Spleen (tissue), 11 donors: ENCODE results near the gene OR51I1. TPM values are rescaled to one million over a fixed set of nuclear protein-coding genes. Genes with fewer than 3 reads are reported as not detected.

ENCODE experiments used
- DNase-seq: peaks from one replicate; pipeline ENCODE4 v3.0.0-alpha.2; 2020
- H3K27ac ChIP-seq, 8 donors: fragments of 200-600 bp; sonication (generic) in 7 of 8; 1 replicate in 4 of 8; 2 replicates in 4 of 8; pipeline versions ENCODE4 v1.5.0 to v1.8.0; 2016 to 2021; ENCODE audit warnings: inconsistent platforms in 4 of 8, mild to moderate bottlenecking in 4 of 8, moderate library complexity in 1 of 8
- H3K27me3 ChIP-seq, 7 donors: fragments of 200-600 bp; sonication (generic) in 6 of 7; replicated peaks in 1 of 7; 1 replicate in 4 of 7; 2 replicates in 3 of 7; pipeline versions ENCODE4 v1.5.0 to v1.8.0; 2016 to 2021; ENCODE audit warnings: inconsistent platforms in 3 of 7, mild to moderate bottlenecking in 1 of 7
- H3K36me3 ChIP-seq, 6 donors: fragments of 200-600 bp; sonication (generic) in 5 of 6; 1 replicate in 4 of 6; 2 replicates in 2 of 6; pipeline versions ENCODE4 v1.5.0 to v1.8.0; 2016 to 2021; ENCODE audit warnings: inconsistent platforms in 2 of 6
- H3K4me1 ChIP-seq, 6 donors: fragments of 200-600 bp; sonication (generic) in 5 of 6; 1 replicate in 3 of 6; 2 replicates in 3 of 6; pipeline versions ENCODE4 v1.5.0 to v1.8.0; 2016 to 2021; ENCODE audit warnings: inconsistent platforms in 3 of 6
- H3K4me3 ChIP-seq, 8 donors: fragments of 200-600 bp; sonication (generic) in 7 of 8; 1 replicate in 4 of 8; 2 replicates in 4 of 8; pipeline versions ENCODE4 v1.5.0 to v1.8.0; 2016 to 2021; ENCODE audit warnings: inconsistent platforms in 4 of 8, mild to moderate bottlenecking in 4 of 8, moderate library complexity in 2 of 8
- H3K9me3 ChIP-seq, 8 donors: fragments of 200-600 bp; sonication (generic) in 7 of 8; 1 replicate in 4 of 8; 2 replicates in 4 of 8; pipeline versions ENCODE4 v1.5.0 to v1.8.0; 2016 to 2021; ENCODE audit warnings: inconsistent platforms in 4 of 8
- CTCF ChIP-seq, 11 experiments: fragments of 200-600 bp in 7 of 11; fragments of 450-650 bp in 4 of 11; sonication (generic) in 4 of 11; IDR thresholded peaks in 8 of 11; conservative IDR thresholded peaks in 3 of 11; 1 replicate in 7 of 11; 2 replicates in 4 of 11; pipeline versions ENCODE4 v1.4.0 to v1.8.0; 2016 to 2021; ENCODE audit warnings: antibody characterized with exemption in 11 of 11, inconsistent platforms in 4 of 11, mild to moderate bottlenecking in 1 of 11
- POLR2A ChIP-seq, 3 donors: fragments of 450-650 bp; IDR thresholded peaks; one replicate each; pipeline ENCODE4 v1.5.1; 2017; ENCODE audit warnings: antibody characterized with exemption in 3 of 3, mild to moderate bottlenecking in 1 of 3
- POLR2AphosphoS5 ChIP-seq, 3 donors: sonication (generic); formaldehyde crosslinking; IDR thresholded peaks; one replicate each; pipeline ENCODE4 v1.5.1; 2017; ENCODE audit warnings: antibody characterized with exemption in 3 of 3
- WGBS, 5 donors: extraction: QIAGEN DNeasy Blood & Tissue Kit in 3 of 5; methylation state at CpG; one replicate each; pipeline versions ENCODE4 v1.1.5 to v1.1.7; 2013 to 2018; 5-methylcytosine and 5-hydroxymethylcytosine counted together
- intact Hi-C: fragments of 100-400 bp; cut with DNase I; formaldehyde crosslinking; loops from one replicate; pipeline ENCODE4 v1.15.0; 2023; ENCODE audit warnings: low total_unique reads
- polyA plus RNA-seq, 3 donors: library from polyadenylated mRNA; stranded (reverse); fragments of 200-250 nt; gene quantifications; one replicate each; pipeline ENCODE4 v1.2.1, GENCODE V29; 2013
- total RNA-seq, 7 donors: library from RNA; depleted of rRNA in 3 of 7; stranded (reverse); fragments of >200 nt in 3 of 7; fragmentation: NEBNext Ultra II Directional in 4 of 7; extraction: Animal tissue kit (Norgen Biotek cat#: 25700) in 4 of 7; gene quantifications; one replicate each; pipeline versions ENCODE4 v1.1.0 to v1.2.1, GENCODE V29; 2016 to 2021
- donor health status: healthy with polysubstance abuse.
- donor health status: DM: no; HTN: no; CAD: no; lungs with moderate emphysema.
- donor health status: DM: no; HTN: no; CAD: no.
- donor health status: Bipolar disorder and iron deficiency.
- donor health status: healthy.
- donor health status: DM: no; HTN: no; CAD: no.
- donor health status: DM: yes; HTN: yes; CAD: no.

Gene OR51I1
- total and polyA plus RNA-seq, 10 donors = 0.40 to 0.73 TPM; not detected in 8

- TF ChIP-seq POLR2A (IDR thresholded peaks at IDR 0.05) (no peak), CTCF (IDR thresholded peaks at IDR 0.05 in 8 of 11, conservative IDR thresholded peaks at IDR 0.05 in 3 of 11) (no peak), POLR2AphosphoS5 (IDR thresholded peaks at IDR 0.05) (no peak)
- intact Hi-C loops = no loop called here
- no peak overlapping the region for H3K27ac ChIP-seq
- H3K9me3 ChIP-seq = no peaks in the 10 kb centered on the region
- H3K27me3 ChIP-seq = no peaks in the 10 kb centered on the region
- WGBS, 5 donors = 28 to 84% (median 54%) methylated on average over 2 of the region's 2 CpGs
- no peaks in the 10 kb centered on the region for H3K36me3 ChIP-seq
- DNase-seq = no peak
- no peaks in the 10 kb centered on the region for H3K4me1 ChIP-seq
- no peak overlapping the region for H3K4me3 ChIP-seq
These were observed 2.6 kb upstream of the OR51I1 start for GRCh38 chr11:5443835-5444393.

GRCh38 chr11:5423131-5423530 lies 18.2 kb downstream of the OR51I1 start:
- TF ChIP-seq POLR2A (IDR thresholded peaks at IDR 0.05) (no peak), POLR2AphosphoS5 (IDR thresholded peaks at IDR 0.05) (no peak), CTCF (IDR thresholded peaks at IDR 0.05 in 8 of 11, conservative IDR thresholded peaks at IDR 0.05 in 3 of 11) (no peak)
- intact Hi-C loops = no loop called here
- Histone ChIP-seq H3K4me1 (no peaks in the 10 kb centered on the region), H3K9me3 (no peaks in the 10 kb centered on the region), H3K36me3 (no peaks in the 10 kb centered on the region), H3K27ac (no peak overlapping the region), H3K27me3 (peaks cover 0 to 4% (median 0%) of the 10 kb centered on the region in 7 donors), H3K4me3 (no peak overlapping the region)
- 64 to 86% (median 75%) methylated on average over 3 of the region's 3 CpGs for WGBS, 5 donors
- DNase-seq = no peak

- H3K27ac ChIP-seq = no peak within 1 kb of the TSS
- DNase-seq = no peak
- TF ChIP-seq CTCF (IDR thresholded peaks at IDR 0.05 in 8 of 11, conservative IDR thresholded peaks at IDR 0.05 in 3 of 11) = no peak
- no peak for TF ChIP-seq POLR2AphosphoS5 (IDR thresholded peaks at IDR 0.05)
- 87 to 94% (median 91%) methylated on average over 1 of the region's 1 CpG for WGBS, 5 donors
- H3K36me3 ChIP-seq = no peaks in the 10 kb centered on the region
- H3K27me3 ChIP-seq = peaks cover 0 to 4% (median 0%) of the 10 kb centered on the region in 7 donors
- no peak within 1 kb of the TSS for H3K4me3 ChIP-seq
- H3K9me3 ChIP-seq = peaks cover 0 to 4% (median 0%) of the 10 kb centered on the region in 8 donors
- intact Hi-C loops = no loop called here
- H3K4me1 ChIP-seq = no peaks in the 10 kb centered on the region
These were observed 19.5 kb downstream of the OR51I1 start, which contains the start of gene OR51Q1 for GRCh38 chr11:5421811-5422210. Gene OR51Q1 (plus strand): TSS chr11:5422111. CDS start chr11:5422201, 90 bp downstream.

- TF ChIP-seq CTCF (IDR thresholded peaks at IDR 0.05 in 8 of 11, conservative IDR thresholded peaks at IDR 0.05 in 3 of 11) (no peak), POLR2A (IDR thresholded peaks at IDR 0.05) (no peak), POLR2AphosphoS5 (IDR thresholded peaks at IDR 0.05) (no peak)
- 68 to 73% (median 70%) methylated on average over 5 of the region's 5 CpGs for WGBS, 5 donors
- no peaks in the 10 kb centered on the region for H3K4me1 ChIP-seq
These were observed 20.3 kb downstream of the OR51I1 start for GRCh38 chr11:5420993-5421392.

More at GRCh38 chr11:5420993-5421392, 20.3 kb downstream of the OR51I1 start:
- Histone ChIP-seq H3K36me3 (no peaks in the 10 kb centered on the region), H3K27ac (no peak overlapping the region), H3K9me3 (peaks cover 0 to 4% (median 0%) of the 10 kb centered on the region in 8 donors), H3K4me3 (no peak overlapping the region), H3K27me3 (peaks cover 0 to 4% (median 0%) of the 10 kb centered on the region in 7 donors)
- intact Hi-C loops = no loop called here
- no peak for DNase-seq
